ENCODE data around the gene NUTM1.
"Not testable (repeated sequence)": the region's sequence is repeated elsewhere in the genome, so short reads cannot be mapped to it uniquely, and the experiment has no call there.

NUTM1 gene

GRCh38 chr15:34336991-34337556 is 6.0 kb upstream of the NUTM1 start:
- TF ChIP-seq, protein P1, sequence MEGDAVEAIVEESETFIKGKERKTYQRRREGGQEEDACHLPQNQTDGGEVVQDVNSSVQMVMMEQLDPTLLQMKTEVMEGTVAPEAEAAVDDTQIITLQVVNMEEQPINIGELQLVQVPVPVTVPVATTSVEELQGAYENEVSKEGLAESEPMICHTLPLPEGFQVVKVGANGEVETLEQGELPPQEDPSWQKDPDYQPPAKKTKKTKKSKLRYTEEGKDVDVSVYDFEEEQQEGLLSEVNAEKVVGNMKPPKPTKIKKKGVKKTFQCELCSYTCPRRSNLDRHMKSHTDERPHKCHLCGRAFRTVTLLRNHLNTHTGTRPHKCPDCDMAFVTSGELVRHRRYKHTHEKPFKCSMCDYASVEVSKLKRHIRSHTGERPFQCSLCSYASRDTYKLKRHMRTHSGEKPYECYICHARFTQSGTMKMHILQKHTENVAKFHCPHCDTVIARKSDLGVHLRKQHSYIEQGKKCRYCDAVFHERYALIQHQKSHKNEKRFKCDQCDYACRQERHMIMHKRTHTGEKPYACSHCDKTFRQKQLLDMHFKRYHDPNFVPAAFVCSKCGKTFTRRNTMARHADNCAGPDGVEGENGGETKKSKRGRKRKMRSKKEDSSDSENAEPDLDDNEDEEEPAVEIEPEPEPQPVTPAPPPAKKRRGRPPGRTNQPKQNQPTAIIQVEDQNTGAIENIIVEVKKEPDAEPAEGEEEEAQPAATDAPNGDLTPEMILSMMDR (IDR thresholded peaks at IDR 0.05; ENCODE audit: extremely low read depth, missing control alignments), result no peak

GRCh38 chr15:34337557-34338306 is 5.4 kb upstream of the NUTM1 start, which contains the start of gene SLC12A6:
TSS of gene SLC12A6 (minus strand) at chr15:34337781. CDS start at chr15:34336680, 1,101 bp downstream.
- TF ChIP-seq, protein P1 (IDR thresholded peaks at IDR 0.05; ENCODE audit: extremely low read depth, missing control alignments), result no peak
- peak; percentile 93 for DNase-seq (ENCODE audit: low spot score)

More at GRCh38 chr15:34336991-34337556, 6.0 kb upstream of the NUTM1 start:
- no peak for DNase-seq (ENCODE audit: low spot score)

DNA sequence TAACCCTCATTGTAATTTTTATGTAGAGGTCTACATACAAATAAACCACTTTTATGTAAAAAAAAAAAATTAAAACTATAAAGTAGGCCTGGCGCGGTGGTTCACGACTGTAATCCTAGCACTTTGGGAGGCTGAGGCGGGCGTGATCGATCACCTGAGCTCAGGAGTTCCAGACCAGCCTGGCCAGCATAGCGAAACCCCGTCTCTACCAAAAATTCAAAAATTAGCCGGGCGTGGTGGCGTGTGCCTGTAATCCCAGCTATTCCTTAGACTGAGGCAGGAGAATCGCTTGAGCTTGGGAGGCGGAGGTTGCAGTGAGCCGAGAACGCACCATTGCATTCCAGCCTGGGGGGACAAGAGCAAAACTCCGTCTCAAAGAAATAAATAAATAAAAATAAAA is 4.8 kb upstream of the NUTM1 start:
- no peak for DNase-seq (ENCODE audit: low spot score)
- TF ChIP-seq, protein P1 (IDR thresholded peaks at IDR 0.05; ENCODE audit: extremely low read depth, missing control alignments), result no peak

- no peak for DNase-seq (ENCODE audit: low spot score)
- TF ChIP-seq, protein P1 (IDR thresholded peaks at IDR 0.05; ENCODE audit: extremely low read depth, missing control alignments), result no peak
Observed at GRCh38 chr15:34339946-34340345, 3.2 kb upstream of the NUTM1 start.

DNA sequence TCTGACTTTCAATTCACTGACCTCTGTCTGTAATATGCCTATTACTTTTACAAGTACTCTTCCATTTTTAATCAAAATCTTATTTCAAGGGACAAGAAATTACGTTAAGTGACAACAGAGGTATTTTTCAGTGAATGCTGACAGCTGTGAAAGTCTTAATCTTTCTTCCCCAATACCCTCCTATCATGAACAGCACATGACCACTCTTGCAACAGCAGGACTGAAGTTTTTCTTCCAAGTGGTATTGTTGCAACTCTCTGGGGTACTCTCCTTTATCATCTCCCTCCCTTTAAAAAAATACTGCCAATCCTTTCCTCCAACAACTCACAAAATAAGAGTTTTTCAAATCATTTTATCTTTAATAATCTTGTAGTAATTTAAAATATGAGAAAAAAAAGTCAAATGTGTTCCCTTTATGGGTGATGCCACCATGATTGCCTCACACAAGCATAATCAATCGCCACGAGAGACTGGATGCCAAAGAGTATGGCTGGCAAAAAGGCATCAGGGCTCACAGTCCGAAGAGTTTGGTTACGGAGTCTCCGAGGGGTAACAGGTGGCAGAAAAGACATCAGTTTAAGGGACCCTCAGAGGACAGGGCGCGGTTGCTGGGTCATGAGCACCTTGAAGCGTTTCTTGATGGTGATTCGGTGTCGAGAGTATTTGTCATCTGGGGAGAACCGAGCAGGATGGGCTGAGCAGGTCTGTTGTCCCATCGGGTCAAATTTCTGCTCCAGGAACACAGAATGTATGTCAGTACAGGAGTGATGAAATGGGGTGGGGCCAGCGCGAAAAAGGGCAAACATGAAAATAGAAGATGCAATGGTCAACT is 1.5 kb upstream of the NUTM1 start:
- no peak for DNase-seq (ENCODE audit: low spot score)
- TF ChIP-seq, protein P1 (IDR thresholded peaks at IDR 0.05; ENCODE audit: extremely low read depth, missing control alignments), result no peak

DNA sequence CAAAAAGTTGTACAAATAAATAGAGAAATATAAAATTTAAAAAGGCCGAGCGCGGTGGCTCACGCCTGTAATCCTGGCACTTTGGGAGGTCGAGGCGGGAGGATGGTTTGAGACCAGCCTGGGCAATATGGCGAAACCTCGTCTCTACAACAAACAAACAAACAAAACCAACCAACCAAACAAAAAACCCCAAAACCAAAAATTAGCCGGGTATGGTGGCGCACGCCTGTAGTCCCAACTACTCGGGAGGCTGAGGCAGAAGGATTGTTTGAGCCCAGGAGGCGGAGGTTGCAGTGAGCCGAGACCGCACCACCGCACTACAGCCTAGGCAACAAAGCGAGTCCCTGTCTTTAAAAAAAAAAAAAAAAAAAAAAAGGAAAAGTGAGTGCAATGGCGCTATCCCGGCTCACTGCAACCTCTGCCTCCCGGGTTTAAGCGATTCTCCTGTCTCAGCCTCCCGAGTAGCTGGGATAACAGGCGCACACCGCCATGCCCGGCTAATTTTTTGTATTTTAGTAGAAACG is 840 bp upstream of the NUTM1 start:
- not testable (repeated sequence) for DNase-seq (ENCODE audit: low spot score)

DNA sequence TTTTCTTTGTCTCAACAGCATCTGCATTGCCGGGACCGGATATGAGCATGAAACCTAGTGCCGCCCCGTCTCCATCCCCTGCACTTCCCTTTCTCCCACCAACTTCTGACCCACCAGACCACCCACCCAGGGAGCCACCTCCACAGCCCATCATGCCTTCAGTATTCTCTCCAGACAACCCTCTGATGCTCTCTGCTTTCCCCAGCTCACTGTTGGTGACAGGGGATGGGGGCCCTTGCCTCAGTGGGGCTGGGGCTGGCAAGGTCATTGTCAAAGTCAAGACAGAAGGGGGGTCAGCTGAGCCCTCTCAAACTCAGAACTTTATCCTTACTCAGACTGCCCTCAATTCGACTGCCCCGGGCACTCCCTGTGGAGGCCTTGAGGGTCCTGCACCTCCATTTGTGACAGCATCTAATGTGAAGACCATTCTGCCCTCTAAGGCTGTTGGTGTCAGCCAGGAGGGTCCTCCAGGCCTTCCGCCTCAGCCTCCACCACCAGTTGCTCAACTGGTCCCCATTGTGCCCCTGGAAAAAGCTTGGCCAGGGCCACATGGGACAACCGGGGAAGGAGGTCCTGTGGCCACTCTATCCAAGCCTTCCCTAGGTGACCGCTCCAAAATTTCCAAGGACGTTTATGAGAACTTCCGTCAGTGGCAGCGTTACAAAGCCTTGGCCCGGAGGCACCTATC is 5.0 kb downstream of the NUTM1 start:
- TF ChIP-seq, protein P1 (IDR thresholded peaks at IDR 0.05; ENCODE audit: extremely low read depth, missing control alignments), result no peak
- no peak for DNase-seq (ENCODE audit: low spot score)
